22Rv1 (cell line): ENCODE results near the gene TOMM20L.

ENCODE experiments used
- CTCF ChIP-seq: fragments of 450-650 bp; IDR thresholded peaks from 2 replicates; pipeline ENCODE4 v1.5.1; 2017; ENCODE audit warnings: mild to moderate bottlenecking
- ZFX ChIP-seq: fragments of 450-650 bp; IDR thresholded peaks from 2 replicates; pipeline ENCODE4 v1.6.1; 2017; ENCODE audit warnings: antibody characterized with exemption, borderline replicate concordance

- TF ChIP-seq CTCF (no peak), ZFX (no peak)
Observed at GRCh38 chr14:58368956-58369355, 26.8 kb upstream of the TOMM20L start.
